NOMO-1 treated with dmso at 0.1 percent for 144 hours (cell line): ENCODE results near the gene NOX5.
A peak's percentile ranks its signal among the peaks of the same experiment; 100 is the strongest.

Experiments
- DNase-seq: peaks from one replicate; lab custom pipeline; 2025; ENCODE audit not compliant: unreplicated experiment; lab: John Stamatoyannopoulos, UW

Gene NOX5

DNA sequence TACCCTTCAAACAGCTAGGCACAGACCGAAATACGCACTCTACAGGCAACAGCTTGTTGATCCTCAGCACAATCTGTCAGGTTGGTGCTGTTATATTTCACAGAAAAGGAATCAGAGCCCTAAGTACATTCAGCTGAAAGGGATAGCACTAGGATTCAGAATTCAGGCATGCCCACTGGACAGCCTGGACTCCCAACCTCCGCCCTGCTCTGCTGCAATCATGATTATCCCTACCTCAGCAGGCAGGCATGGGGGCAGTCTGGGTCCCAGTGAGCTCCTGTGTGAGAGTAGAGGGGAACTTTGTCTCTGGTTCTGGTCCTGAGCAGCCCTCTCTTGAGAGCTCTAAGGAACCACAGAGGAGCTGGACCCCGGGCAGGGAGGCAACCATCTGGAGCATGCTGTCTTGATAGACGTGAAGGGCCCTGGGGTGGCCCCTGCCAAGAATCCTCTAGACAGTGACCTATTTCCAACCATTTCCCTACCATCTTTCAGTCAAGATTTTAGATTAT lies 23.4 kb upstream of the NOX5 start:
- DNase-seq, result no peak

DNA sequence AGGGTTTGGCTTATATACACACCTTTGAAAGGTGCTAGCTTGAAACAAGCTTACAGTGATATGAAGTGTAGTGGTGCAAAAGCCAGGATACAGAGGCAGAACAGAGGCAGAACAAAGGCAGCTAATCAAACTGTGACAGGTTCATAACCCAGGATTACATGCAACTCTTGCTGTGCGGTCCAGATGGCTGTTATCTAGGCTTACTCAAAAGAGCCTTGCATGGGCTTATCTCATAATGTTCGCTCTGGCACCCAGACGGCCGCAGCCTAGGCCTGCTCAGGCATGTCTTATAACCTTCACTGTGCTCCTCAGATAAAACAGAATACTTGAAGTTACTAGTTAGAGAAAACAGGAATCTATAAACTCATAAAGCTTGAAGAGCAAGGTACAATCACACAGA lies 22.8 kb upstream of the NOX5 start:
- no peak for DNase-seq

- no peak for DNase-seq
Measured at GRCh38 chr15:68992696-68993095, 21.8 kb upstream of the NOX5 start.

GRCh38 chr15:68993276-68993675 lies 21.2 kb upstream of the NOX5 start:
- DNase-seq, result no peak

- no peak for DNase-seq
Measured at GRCh38 chr15:68994149-68994548, 20.3 kb upstream of the NOX5 start.

DNA sequence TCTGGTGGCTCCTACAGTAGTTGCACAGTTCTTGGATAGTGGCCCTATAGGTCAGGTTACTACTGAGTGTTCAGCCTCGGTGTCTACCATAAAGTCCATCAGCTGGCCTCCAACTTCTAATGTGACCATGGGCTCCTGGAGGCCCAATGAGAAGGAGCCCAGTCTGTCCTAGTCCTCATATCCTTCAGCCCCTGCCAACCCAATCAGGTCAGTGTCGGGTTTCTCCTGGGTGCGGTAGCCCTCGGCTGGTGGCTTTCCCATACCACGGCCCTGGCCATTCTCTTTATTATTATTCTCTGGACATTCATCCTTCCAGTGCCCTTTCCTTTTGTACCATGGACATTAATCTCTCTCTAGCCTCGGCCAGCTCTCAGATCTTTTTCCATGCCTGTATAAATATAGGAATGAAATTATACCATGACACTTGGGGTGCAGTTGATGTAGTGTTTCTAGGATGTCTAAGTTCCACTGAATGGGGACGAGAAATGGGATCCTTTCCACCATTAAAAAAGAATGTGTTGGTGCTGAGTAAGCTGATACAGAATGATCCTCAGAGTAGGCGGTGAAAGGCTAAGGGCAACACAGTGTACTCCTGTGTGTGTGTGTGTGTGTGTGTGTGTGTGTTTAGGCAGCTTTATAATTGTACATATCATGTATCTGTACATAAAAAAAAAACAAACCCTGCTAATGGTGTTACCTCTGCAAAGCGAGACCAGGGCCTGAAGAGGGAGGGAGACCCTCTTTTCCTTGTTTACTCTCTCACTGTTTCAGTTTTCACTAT lies 19.3 kb upstream of the NOX5 start:
- no peak for DNase-seq

- no peak for DNase-seq
Measured at GRCh38 chr15:68997050-68997449, 17.4 kb upstream of the NOX5 start.

DNA sequence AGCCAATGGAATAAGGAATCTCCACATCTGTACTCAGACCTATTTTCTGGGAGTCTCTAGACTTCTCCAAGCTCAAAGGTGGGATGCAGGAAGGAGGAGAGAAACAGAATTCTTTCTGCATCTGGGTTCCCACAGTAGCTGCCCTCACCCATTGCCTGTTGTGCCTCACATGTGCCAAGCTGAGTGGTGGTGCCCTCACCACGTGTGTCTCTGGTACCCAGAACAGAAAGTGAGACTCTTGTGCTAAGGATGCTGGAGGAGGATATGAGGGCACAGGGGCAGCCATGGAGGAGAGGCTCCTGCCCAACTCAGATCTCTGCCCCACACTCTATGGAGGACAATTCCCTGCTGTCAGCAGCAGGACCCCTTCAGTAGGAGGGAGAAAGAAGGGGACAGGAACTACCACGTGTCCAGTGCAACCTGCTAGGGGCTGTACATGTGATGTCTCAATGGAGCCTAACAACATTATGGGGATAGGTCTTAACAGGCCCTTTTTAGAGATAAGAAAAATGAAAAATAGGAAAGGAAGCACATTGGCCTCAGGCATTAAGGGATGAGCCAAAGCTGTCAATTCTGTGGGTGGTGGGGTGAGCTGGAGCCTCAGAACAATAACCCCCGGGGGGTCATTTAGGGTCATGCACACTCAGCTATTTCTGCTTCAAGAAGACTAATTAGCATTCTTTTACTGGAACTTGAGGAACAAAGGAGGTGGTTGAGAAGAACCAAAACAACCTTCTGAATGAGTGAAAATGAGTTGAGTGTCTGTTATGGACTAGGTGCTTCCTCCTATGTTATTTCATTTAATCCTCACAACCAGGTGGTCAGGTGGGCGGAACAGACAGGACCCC lies 16.3 kb upstream of the NOX5 start:
- DNase-seq, result no peak

- no peak for DNase-seq
Measured at GRCh38 chr15:68999091-68999490, 15.4 kb upstream of the NOX5 start.

DNA sequence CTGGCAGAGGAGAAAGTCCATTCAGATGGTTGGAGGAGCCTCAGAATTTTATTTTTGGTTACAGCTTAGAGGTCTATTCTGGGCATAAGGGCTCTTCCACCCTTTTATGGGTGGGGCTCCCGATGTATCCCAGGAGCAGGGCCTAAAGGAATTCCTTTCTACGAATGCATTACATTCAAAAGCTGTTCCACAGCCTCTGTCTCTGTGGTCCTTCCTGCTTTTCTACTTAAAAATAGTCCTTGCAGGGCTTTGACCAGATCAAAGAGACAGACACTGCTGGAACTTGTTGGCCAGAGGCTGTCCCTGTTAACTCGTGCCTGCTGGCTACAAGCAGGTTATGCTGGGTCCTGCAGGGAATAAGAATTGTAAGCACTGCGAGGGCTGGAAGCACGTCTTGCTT lies 14.4 kb upstream of the NOX5 start:
- DNase-seq, result no peak

DNA sequence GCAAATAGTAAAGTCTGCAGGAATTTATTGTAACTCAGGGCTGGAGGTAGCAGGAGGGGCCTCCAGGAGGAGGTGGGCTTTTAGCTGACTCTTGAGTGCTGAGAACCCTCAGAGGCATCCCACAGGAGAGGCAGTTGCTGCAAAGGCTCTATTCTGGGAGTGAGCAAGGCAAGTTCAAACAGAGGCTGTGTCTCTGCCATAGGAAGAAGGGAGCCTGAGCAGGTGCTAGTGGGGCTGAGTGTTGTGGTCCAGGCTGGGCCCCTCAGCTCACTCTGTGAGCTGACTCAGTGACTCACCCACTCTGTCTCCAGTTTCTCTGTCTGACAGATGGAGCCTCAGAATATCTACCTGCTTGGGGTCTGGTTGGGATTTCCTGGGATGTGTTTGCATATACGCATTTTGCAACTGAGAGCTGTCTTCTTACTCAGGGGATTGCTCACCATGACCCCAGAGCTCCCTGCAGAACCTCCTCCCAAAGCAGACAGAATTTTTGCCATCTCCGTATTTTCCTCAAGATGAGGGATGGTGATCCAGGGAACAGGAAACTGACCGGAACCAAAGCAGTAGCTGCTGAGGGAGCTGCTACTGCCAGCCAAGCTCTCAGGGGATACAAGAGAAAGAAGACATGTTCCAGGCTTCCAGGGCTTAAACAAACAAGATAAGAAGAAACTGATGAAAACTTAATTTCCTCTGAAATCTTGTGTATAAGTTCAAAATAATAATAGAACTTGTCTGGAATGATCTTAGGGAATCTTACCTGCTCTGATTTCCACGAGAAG lies 13.6 kb upstream of the NOX5 start:
- no peak for DNase-seq

DNA sequence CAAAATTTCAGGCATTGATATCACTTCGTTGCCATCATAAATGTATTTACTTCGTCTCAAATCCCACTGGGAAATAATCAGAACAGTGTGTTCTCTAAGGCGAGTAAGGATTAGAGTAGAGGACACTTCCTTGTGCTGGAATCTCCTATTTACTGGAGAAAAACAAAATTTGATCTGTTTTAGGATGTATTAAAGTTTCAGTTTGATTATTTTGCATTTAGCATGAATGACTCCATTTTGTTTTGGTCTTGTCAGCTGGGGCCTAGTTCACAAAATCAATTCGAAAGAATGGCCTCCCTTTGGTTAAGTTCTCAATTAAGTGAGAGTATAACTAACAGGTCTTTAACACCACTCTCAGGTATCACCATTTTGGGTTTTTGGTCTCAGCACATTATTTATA lies 11.7 kb upstream of the NOX5 start:
- DNase-seq, result no peak

GRCh38 chr15:69004011-69004410 lies 10.5 kb upstream of the NOX5 start:
- no peak for DNase-seq

DNA sequence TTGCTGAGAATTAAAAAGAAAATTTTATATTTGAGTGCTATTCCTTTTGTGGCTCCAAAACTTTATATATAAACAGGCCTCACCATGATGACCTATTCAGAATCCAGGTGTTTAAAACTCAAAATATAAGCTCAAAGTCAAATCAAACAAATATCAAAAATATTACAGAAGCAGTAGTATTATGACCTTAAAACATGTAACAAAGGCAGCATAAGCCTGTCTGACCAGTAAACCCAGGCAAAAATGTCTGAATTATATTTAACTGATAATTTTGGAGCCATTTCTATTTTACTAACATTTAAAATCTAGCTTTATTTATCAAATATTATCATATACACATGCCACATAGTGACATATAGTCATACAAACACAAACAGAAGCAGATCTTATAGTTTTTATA lies 6.4 kb upstream of the NOX5 start:
- DNase-seq, result no peak

- DNase-seq, result peak; percentile 72
Measured at GRCh38 chr15:69009341-69009740, 5.2 kb upstream of the NOX5 start.

DNA sequence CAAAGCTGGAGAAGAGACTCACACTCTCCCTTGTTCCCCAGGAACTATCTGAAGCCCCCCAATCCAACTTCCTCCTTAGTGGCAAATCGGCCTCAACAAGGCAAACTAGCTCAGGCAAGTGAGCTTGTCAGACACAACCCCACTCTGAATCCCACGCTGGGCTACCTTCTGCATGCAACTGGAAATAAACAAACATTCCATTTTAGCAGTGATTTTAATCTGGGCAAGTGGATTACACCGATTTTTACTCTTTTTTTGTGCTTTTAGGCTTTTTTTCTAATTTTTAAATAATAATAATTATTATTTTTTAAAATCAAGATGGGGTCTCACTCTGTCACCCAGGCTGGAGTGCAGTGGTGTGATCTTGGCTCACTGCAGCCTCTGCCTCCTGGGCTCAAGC lies 2.9 kb upstream of the NOX5 start:
- DNase-seq, result no peak

- no peak for DNase-seq
Measured at GRCh38 chr15:69012761-69013364, 1.6 kb upstream of the NOX5 start.

DNA sequence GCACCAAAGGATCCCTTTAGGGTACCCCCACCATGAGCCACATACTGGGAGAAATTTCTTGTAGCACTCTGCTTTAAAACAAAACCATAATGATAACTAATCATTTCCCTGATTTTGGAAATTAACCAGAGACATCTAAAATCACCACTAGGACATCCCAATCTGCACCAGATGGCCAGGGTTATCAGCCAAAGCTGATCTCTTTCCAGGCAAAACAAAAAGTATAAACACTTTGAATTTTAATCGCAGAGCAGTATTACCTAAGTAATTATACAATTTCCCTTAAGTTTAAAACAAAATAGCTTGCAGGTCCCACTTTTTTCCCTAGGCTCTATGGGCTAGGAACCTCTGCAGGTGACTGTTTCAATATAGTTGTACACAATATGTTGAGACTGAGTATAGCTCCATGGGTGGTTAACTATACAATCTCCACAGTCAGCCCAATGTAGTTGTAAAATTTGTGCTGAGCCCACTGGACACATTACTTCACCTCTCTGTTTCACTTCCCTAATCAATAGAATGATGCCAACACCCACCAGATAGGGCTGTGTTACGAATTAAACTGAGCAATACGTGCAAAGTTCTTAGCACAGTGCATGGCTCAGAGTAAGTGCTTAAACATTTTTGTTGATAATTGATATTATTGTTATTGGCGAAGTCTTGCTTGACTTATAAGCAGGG lies 629 bp upstream of the NOX5 start:
- no peak for DNase-seq

- no peak for DNase-seq
Measured at GRCh38 chr15:69015591-69015990, 1.1 kb downstream of the NOX5 start.

- DNase-seq, result no peak
Measured at GRCh38 chr15:69016021-69016595, 1.6 kb downstream of the NOX5 start.
